ENCODE data around the gene PARD3.
"Not testable (repeated sequence)": the region's sequence is repeated elsewhere in the genome, so short reads cannot be mapped to it uniquely, and the experiment has no call there.

PARD3 gene

GRCh38 chr10:34079702-34080484 is 735.2 kb downstream of the PARD3 start:
- DNase-seq: no peak

DNA sequence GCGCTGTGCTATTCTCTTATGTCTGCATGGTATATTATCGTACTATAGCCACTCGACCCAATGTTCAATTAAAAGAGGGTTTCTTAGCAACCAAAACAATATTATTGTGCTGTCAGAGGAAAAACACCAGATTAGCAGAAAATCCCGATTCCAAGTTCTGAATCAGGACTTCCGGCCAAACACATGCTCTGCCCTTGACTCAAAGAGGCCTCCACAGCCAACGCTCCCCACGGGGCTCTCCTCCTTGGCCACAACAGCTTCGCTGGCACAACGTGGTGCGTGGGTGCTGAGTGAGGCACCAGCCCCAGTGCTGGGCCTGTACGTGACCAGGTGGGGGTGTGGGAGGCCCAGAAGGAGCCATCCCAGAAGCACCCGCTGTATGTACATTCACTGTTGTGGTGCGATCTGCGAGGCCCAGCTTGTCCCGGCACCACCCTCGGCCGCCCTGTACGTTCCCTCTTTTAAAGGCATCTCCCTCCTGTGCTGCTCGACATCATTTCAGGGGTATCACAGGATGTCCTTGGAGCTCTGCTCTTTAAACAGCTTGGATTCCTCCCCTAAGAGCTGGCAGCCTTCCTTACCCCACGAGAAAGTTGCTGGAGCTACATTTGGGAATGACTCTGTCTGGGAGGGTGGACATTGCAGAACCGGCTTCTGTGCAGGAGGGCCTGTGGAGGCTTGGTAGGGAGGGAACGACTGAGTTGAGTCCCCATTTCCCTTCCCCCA is 736.2 kb downstream of the PARD3 start:
- DNase-seq: no peak

DNA sequence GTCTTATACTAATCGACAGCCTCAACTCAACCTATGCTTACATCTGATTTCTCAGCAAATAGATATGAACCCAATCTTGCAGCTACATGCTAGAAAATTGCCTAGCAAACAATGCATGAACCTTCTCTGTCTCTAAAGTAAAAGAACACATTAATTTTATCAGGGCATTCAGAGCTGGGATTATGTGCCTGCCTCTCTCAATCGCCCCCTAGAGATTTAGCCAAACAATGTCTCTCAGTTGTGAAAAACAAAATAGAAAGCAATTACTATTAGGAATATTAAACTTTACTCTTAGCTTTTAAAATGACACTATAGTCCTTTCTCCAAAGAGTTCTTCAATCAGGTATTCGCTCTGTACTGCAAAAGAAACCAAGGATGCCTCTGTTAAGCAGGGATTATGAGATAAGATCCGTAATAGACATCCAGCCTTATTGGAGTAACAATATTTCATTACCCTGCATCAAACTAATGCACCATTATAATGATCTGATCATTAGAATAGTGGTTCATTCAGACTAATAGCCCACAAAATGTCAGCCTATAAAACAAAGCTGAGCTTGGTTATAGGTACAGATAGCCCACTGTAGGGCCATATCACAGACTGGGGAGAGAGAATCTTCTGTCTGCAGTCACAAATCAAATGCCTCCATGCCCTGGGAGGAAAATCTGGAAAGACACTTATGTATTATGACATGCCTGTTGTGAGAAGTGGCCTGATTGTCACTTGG is 736.9 kb downstream of the PARD3 start:
- no peak for DNase-seq

GRCh38 chr10:34076443-34076842 is 738.7 kb downstream of the PARD3 start:
- no peak for DNase-seq

DNA sequence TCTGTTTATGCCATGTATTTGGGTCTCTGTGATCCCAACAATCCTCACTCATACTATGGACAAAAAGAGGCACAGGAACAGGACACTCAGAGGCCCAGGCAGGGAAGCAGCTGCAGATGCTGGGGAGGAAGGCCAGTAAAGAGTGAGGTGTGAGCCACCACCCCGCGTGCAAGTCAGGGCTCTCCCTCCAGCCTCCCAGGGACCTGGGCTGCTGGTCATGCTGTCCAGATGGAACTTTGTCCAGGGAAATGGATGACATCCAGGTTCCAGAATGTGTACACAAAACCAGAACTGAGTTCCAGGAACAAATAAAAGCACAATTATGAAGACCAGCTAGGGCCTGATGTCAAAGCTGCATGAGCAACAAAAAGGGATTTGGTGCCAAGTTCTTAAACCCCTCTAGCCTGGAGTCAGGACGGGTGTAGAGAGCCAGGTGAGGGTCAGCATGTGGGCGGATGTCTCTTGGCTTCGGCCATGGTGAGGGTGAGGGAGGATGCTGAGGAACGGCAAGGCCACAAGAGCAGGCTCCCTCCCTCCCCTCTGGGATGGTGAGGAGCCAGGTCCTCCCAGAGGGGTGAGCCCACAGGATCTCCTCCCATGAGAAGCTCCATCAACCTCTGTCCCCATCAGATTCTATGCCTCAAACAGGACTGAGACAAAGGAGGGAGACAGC is 739.7 kb downstream of the PARD3 start:
- no peak for DNase-seq

- no peak for DNase-seq
Measured at GRCh38 chr10:34074051-34074450, 741.0 kb downstream of the PARD3 start.

GRCh38 chr10:34067741-34068140 is 747.4 kb downstream of the PARD3 start:
- DNase-seq: not testable (repeated sequence)

DNA sequence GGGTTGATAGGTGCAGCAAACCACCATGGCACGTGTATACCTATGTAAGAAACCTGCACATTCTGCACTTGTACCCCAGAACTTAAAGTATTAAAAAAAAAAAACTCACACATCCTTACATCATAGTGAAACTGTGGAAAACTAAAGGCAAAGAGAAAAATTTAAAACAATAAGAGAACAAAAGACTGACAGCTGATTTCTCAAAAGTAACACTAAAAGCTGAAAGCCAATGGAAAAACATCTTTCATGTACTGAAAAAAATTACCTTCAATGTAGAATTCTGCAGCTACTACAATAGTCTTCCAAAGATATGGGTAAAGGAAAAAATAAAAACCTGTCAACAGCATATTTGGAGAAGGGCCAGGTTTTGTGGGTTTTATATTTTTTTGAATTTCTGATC is 751.5 kb downstream of the PARD3 start:
- DNase-seq: no peak

GRCh38 chr10:34061841-34062240 is 753.3 kb downstream of the PARD3 start:
- no peak for DNase-seq

Data from stimulated activated CD4-positive, alpha-beta T cell treated with anti-CD3 and anti-CD28 coated beads, Interleukin-12 subunit alpha, Interleukin-12 subunit beta, amount 100 ng/mL, for 4 hours (primary cell).